ENCODE measurements around the gene ST8SIA2. TPM values are rescaled to one million over a fixed set of nuclear protein-coding genes. Genes with fewer than 3 reads are reported as not detected.

Gene ST8SIA2
- total RNA-seq, 1 experiment from 2014 or later = 2.9 TPM

DNA sequence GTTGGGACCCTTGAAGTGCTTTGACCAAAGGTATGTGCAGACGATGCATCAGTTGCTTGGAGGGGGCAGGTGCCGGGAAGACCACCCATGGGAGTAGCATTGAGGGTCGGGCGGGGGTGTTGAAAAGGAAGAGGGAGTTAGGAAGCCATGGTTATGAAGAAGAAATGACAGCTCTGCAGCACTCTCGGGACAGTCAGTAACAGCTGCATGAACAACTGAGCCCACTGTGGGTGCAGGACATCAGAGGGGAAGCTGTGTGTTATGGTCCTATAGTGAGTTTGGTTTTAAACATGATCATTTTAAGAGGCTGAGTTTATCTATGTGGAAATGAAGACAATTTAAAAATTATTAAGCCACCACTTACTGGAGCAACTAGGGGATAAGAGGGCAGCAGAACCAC, 17.6 kb downstream of the ST8SIA2 start:
- Mint-ChIP-seq H3K4me1 (peaks cover 10% of the 10 kb centered on the region; the same call in 1 of the 2 replicates), H3K36me3 (no peaks in the 10 kb centered on the region), H3K9me3 (no peaks in the 10 kb centered on the region), H3K27ac (no peak overlapping the region), H3K27me3 (ENCODE audit: low read depth) (peaks cover 2% of the 10 kb centered on the region; the same call in 1 of the 2 replicates), H3K4me3 (no peak overlapping the region)
- DNase-seq (ENCODE audit: low spot score) (no peak), ATAC-seq (no peak)
- POLR2A ChIA-PET = no interaction called here
- CTCF ChIA-PET = interaction anchor here (1.2 to 1.3 kb wide), 2 partner anchors 8 to 20 kb away, joined by 3 to 4 read pairs; no protein-coding TSS in a partner anchor
- TF ChIP-seq, protein P1, sequence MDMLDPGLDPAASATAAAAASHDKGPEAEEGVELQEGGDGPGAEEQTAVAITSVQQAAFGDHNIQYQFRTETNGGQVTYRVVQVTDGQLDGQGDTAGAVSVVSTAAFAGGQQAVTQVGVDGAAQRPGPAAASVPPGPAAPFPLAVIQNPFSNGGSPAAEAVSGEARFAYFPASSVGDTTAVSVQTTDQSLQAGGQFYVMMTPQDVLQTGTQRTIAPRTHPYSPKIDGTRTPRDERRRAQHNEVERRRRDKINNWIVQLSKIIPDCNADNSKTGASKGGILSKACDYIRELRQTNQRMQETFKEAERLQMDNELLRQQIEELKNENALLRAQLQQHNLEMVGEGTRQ (CRISPR knock-in tag; IDR thresholded peaks at IDR 0.05) = no peak
- TF ChIP-seq SMAD3 (CRISPR knock-in tag; IDR thresholded peaks at IDR 0.05; ENCODE audit: borderline replicate concordance) (no peak), CTCF (IDR thresholded peaks at IDR 0.05) (no peak), FOXJ3 (CRISPR knock-in tag; IDR thresholded peaks at IDR 0.05; ENCODE audit: borderline replicate concordance) (no peak), ZNF121 (CRISPR knock-in tag; IDR thresholded peaks at IDR 0.05) (no peak), ZNF232 (CRISPR knock-in tag; IDR thresholded peaks at IDR 0.05) (no peak), FOXP4 (CRISPR knock-in tag; IDR thresholded peaks at IDR 0.05) (no peak)

- H3K27ac Mint-ChIP-seq = no peak overlapping the region
- DNase-seq (ENCODE audit: low spot score) (no peak), ATAC-seq (no peak)
- CTCF ChIA-PET = no interaction called here
- POLR2A ChIA-PET = no interaction called here
- no peak overlapping the region for H3K4me3 Mint-ChIP-seq
- peaks cover 2% of the 10 kb centered on the region; the same call in 1 of the 2 replicates for H3K27me3 Mint-ChIP-seq (ENCODE audit: low read depth)
- peaks cover 8% of the 10 kb centered on the region; the same call in 1 of the 2 replicates for H3K4me1 Mint-ChIP-seq
- H3K36me3 Mint-ChIP-seq = no peaks in the 10 kb centered on the region
- TF ChIP-seq MYBL2 (CRISPR knock-in tag; IDR thresholded peaks at IDR 0.05) (no peak), GRHL2 (CRISPR knock-in tag; IDR thresholded peaks at IDR 0.05; ENCODE audit: insufficient replicate concordance, severe bottlenecking) (no peak), FOXK1 (CRISPR knock-in tag; IDR thresholded peaks at IDR 0.05) (no peak), CTCF (IDR thresholded peaks at IDR 0.05) (no peak), KAT7 (CRISPR knock-in tag; IDR thresholded peaks at IDR 0.05; ENCODE audit: borderline replicate concordance) (no peak), ZNF423 (CRISPR knock-in tag; IDR thresholded peaks at IDR 0.05) (peak; percentile 41), ZNF232 (CRISPR knock-in tag; IDR thresholded peaks at IDR 0.05) (no peak)
- TF ChIP-seq, protein P2, sequence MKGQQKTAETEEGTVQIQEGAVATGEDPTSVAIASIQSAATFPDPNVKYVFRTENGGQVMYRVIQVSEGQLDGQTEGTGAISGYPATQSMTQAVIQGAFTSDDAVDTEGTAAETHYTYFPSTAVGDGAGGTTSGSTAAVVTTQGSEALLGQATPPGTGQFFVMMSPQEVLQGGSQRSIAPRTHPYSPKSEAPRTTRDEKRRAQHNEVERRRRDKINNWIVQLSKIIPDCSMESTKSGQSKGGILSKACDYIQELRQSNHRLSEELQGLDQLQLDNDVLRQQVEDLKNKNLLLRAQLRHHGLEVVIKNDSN (CRISPR knock-in tag; IDR thresholded peaks at IDR 0.05) = no peak
- H3K9me3 Mint-ChIP-seq = no peaks in the 10 kb centered on the region
Observed at GRCh38 chr15:92413510-92413909, 19.8 kb downstream of the ST8SIA2 start.

GRCh38 chr15:92415639-92416297, 22.1 kb downstream of the ST8SIA2 start:
- Mint-ChIP-seq H3K9me3 (no peaks in the 10 kb centered on the region), H3K27ac (no peak overlapping the region), H3K4me1 (peaks cover 18% of the 10 kb centered on the region), H3K4me3 (no peak overlapping the region), H3K36me3 (no peaks in the 10 kb centered on the region), H3K27me3 (ENCODE audit: low read depth) (peaks cover 2% of the 10 kb centered on the region; the same call in 1 of the 2 replicates)
- ChIA-PET POLR2A (no interaction called here), CTCF (no interaction called here)
- ATAC-seq = no peak
- DNase-seq (ENCODE audit: low spot score) = no peak
- TF ChIP-seq ZNF138 (CRISPR knock-in tag; conservative IDR thresholded peaks at IDR 0.05) (no peak), CBFB (CRISPR knock-in tag; IDR thresholded peaks at IDR 0.05; ENCODE audit: low read depth) (no peak), ATF2 (CRISPR knock-in tag; IDR thresholded peaks at IDR 0.05; ENCODE audit: borderline replicate concordance, low read depth) (no peak), MAX (CRISPR knock-in tag; IDR thresholded peaks at IDR 0.05) (no peak), JUN (CRISPR knock-in tag; IDR thresholded peaks at IDR 0.05) (no peak), ZNF416 (CRISPR knock-in tag; IDR thresholded peaks at IDR 0.05) (no peak), GABPB1 (CRISPR knock-in tag; IDR thresholded peaks at IDR 0.05) (no peak), FOXP1 (CRISPR knock-in tag; IDR thresholded peaks at IDR 0.05; ENCODE audit: borderline replicate concordance) (no peak), RELA (CRISPR knock-in tag; IDR thresholded peaks at IDR 0.05; ENCODE audit: borderline replicate concordance) (no peak)

All from WTC11 (cell line).